ENCODE results near the gene QDPR.
"Not testable (repeated sequence)": the region's sequence is repeated elsewhere in the genome, so short reads cannot be mapped to it uniquely, and the experiment has no call there.

The QDPR gene

DNA sequence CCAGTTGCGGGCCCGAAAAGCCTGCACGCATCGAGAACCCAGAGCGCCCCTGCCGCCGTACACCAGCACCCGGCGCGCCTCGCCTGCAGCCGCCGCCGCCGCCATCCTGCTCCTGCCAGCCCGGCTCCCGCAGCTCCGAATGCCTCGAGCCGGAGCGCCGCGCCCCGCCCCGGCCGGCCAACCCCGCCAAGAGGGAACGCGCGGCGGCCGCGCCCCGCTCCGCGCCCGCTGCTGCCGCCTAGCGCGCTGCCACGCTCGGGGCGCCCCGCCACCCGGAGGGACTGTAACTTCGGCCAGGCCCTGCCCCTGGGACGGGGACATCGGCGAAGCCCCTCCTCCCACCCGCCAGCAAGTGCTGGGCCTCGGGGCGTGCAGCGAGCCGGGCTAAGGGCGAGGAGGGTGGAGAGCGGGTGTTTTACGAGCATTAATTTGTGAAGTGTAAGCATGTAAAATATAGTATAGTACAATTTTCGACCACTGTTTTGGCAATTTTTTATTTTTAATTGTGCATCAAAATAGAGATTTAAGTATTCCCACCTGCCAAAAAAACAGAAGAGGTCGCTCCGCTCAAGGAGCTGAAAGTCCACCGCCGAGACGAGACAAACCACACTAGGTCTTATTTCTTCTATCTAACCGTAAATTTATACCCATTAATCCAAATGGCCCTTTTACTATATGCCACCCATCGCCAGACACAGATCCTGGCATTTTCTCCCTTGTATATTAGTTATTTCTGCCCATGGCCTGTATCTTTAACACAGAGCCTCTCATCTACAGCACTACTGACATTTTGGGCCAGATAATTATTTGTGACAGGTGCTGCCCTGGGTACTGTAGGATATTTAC, at the start of gene QDPR:
QDPR (minus strand) TSS at position 141 of the 846 bp plus-strand sequence; CDS start at position 105, 36 bp downstream.
- DNase-seq (ENCODE audit: low read depth in 2 of 2): peak; percentile 43 to 52

- DNase-seq (ENCODE audit: low read depth in 2 of 2): no peak
Observed at GRCh38 chr4:17561195-17561909, 49.5 kb upstream of the QDPR start.

GRCh38 chr4:17560065-17560673, 48.3 kb upstream of the QDPR start:
- no peak for DNase-seq (ENCODE audit: low read depth in 2 of 2)

- DNase-seq (ENCODE audit: low read depth in 2 of 2): no peak
Observed at GRCh38 chr4:17559709-17560048, 47.8 kb upstream of the QDPR start.

- no peak for DNase-seq (ENCODE audit: low read depth in 2 of 2)
Observed at GRCh38 chr4:17558941-17559708, 47.2 kb upstream of the QDPR start.

DNA sequence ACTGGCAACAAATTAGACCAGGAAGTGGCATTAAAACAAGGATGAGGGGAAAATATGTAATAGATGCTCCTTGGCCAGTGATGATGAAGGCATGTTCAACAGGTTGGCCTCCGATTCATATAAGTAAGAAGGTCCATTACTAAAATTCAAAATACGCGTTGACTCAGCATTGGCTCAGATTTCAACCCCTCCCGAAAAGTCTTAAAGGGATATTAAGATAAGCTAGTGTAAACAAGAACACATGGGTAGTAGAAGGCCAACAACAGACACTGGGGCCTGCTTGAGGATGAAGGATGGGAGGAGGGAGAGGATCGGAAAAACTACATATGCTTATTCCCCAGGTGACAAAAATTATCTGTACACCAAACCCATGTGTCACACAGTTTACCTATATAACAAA, 46.0 kb upstream of the QDPR start:
- no peak for DNase-seq (ENCODE audit: low read depth in 2 of 2)

DNA sequence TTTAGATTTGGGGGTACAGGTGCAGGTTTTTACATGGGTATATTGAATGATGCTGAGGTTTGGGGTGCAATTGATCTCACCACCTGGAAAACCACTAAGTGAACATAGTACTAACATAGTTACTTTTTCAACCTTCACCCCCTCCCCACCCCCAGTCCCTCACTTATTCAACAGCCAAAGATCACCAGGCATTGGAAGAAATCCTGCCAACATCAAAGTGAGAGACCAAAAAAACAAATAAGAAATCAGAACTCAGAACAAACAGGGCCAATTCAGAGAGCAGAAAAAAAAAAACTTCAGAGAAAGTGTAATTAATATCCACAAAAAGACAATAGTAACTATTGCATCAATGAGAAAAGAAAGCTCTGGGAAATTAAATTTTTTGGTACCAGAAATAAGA, 44.6 kb upstream of the QDPR start:
- no peak for DNase-seq (ENCODE audit: low read depth in 2 of 2)

DNA sequence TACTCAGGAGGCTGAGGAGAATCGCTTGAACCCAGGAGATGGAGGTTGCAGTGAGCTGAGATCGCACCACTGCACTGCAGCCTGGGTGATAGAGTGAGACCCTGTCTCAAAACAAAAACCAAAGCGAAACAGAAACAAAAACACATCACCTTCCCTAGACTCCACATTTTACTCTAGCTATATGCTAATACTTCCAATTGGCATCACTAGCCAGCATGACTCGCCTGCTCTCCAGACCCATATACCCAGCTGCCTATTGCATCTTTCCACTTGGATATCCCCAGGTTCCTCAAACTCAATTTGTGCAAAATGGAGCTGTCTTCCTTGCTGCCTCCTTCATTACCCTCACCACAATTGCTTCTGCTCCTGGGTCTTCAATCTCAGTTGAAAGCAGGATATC, 42.7 kb upstream of the QDPR start:
- no peak for DNase-seq (ENCODE audit: low read depth in 2 of 2)

DNA sequence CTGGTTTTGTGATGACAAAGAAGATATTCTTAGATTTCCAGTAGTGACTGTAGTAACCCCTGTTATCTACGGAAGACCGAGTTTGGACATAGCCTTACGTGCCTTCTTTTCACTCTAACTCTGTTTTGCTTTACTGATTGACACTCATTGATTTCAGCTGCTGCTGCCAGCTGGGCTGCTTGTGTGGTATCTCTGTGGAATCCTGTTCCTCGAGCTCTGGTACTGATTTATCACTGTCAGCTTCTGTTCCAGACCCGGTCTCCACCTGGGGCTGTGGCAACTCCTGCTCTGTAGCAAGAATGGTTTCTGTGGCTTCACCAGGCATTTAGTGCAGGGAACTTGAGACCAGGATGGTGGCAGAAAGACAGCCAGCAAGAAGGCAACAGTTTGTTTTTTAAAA, 40.5 kb upstream of the QDPR start:
- no peak for DNase-seq (ENCODE audit: low read depth in 2 of 2)

DNA sequence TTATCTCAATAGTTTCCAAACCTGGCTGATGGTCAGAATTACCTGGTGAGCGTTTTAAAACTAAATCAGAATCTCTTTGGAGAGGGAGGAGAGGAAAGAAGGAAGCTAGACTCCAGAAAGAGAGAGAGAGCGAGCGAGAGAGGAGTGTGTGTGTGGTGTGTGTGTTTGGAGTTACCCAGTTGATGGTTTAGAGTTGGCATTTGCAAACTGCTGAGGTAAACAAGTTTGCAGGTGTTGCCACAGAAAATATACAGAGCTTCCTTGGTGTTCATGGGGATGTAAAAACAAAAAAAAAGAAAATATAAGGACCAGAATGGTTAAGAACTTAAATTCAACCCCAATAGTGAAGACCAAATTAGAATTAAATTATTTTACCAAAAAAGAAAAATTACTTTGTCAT, 38.7 kb upstream of the QDPR start:
- DNase-seq (ENCODE audit: low read depth in 2 of 2): no peak

- no peak for DNase-seq (ENCODE audit: low read depth in 2 of 2)
Observed at GRCh38 chr4:17546678-17547077, 34.8 kb upstream of the QDPR start.

DNA sequence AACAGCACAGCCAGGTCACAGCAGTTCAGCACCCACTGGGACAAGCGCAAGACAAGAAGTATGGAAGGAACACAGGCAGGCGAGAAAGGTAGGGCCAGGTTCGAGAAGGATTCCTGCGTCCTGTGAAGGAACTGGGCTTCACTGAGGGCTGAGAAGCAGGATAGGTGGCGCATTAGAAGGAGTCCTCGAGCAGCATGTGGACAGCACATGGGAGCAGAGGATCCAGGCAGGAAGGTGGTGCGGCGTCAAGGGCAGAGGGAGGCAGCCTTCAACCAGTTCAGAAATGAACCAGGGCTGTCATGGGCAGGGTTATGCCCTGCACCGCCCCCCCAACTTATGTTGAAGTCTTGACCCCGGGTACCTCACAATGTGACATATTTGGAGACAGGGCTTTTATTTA, 34.3 kb upstream of the QDPR start:
- no peak for DNase-seq (ENCODE audit: low read depth in 2 of 2)

- DNase-seq (ENCODE audit: low read depth in 2 of 2): no peak
Observed at GRCh38 chr4:17545374-17546140, 33.7 kb upstream of the QDPR start.

- DNase-seq (ENCODE audit: low read depth in 2 of 2): no peak
Observed at GRCh38 chr4:17544831-17545234, 32.9 kb upstream of the QDPR start.

GRCh38 chr4:17544205-17544604, 32.3 kb upstream of the QDPR start:
- no peak for DNase-seq (ENCODE audit: low read depth in 2 of 2)

DNA sequence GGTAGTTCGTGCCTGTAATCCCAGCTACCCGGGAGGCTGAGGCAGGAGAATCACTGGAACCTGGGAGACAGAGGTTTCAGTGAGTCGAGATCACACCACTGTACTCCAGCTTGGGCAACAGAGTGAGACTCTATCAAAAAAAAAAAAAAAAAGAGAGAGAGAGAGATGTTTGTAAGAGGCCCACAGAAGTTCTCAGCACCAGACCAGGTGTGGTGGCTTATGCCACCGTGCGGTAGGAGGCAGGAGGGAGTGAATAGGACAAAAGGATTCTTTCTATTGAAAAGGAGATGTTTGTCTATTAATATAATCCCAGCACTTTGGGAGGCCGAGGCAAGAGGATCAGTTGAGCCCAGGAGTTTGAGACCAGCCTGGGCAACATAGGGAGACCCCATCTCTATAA, 25.2 kb upstream of the QDPR start:
- DNase-seq (ENCODE audit: low read depth in 2 of 2): not testable (repeated sequence)

DNA sequence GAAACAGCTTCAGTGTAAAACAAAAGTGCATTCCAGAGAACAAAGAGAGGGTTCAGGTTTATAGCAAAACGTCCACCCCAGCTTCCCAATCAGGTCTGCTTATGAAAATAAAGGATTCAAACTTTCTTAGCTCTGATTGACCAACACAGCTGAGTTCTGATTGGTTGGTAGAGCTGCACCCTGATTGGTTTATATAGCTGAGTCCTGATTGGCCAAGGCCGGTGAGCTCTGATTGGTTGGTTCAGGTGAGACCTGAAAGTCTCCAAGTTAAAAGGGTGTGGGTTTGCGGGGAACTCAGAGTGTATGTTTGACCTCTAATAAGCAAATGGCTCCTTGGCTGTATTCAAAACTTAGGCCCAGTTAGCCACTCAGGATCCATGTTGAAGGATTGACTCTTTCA, 24.0 kb upstream of the QDPR start:
- no peak for DNase-seq (ENCODE audit: low read depth in 2 of 2)

GRCh38 chr4:17535242-17535641, 23.4 kb upstream of the QDPR start:
- DNase-seq (ENCODE audit: low read depth in 2 of 2): no peak

GRCh38 chr4:17534705-17535104, 22.8 kb upstream of the QDPR start:
- DNase-seq (ENCODE audit: low read depth in 2 of 2): no peak

DNA sequence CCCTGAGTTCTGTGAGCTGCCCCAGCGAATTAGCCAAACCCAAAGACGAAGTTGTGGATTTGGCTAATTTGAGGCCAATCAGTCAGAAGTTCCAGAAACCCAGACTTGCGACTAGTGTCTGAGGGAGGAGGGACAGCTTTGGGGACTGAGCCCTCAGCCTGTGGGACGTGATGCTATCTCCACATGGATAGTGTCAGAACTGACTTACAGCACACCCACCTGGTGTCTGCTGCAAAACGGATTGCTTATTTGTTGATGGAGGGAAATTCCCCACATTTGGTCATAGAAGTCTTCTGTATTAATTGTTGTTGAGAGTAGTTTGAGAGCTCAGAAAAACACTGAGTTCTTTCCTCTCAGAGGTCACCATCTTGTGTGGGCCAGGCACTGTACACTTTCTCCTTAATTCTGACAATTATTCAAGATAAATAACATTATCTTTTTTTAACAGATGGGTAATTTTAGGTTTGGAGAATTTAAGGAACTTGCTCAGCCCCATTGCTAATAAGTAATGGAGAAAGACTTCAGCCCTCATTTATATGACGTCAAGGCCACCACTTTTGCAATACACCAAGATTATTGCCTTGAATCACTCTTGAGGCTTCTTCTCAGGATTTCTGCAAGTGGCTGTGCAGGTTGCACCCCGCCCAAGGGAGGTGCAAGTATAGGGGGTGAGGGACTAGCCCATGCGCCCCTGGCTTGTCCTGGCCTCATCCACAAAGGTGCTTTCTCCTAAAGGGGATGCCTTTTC, 19.8 kb upstream of the QDPR start:
- no peak for DNase-seq (ENCODE audit: low read depth in 2 of 2)
